GM12892 (cell line): ENCODE data around the gene SOST.

ENCODE experiments used
- DNase-seq: peaks from one replicate; pipeline ENCODE4 v3.0.0; 2011; ENCODE audit not compliant: insufficient read length
- FAIRE-seq: peaks from 2 replicates; lab custom pipeline; 2011; peaks lifted over from hg19 to GRCh38; lab: Jason Lieb, UNC
- POLR2A ChIP-seq: IDR thresholded peaks from 2 replicates; pipeline ENCODE4 v1.6.1; 2011; ENCODE audit warnings: low read depth, low read length, control low read depth
- POLR2AphosphoS5 ChIP-seq: IDR thresholded peaks from 2 replicates; pipeline ENCODE4 v1.6.1; 2011; ENCODE audit warnings: low read depth, low read length, control low read depth
- TAF1 ChIP-seq: IDR thresholded peaks from 2 replicates; pipeline ENCODE4 v1.6.1; 2011; ENCODE audit warnings: low read depth, mild to moderate bottlenecking, control low read depth, low read length, borderline replicate concordance

SOST gene

DNA sequence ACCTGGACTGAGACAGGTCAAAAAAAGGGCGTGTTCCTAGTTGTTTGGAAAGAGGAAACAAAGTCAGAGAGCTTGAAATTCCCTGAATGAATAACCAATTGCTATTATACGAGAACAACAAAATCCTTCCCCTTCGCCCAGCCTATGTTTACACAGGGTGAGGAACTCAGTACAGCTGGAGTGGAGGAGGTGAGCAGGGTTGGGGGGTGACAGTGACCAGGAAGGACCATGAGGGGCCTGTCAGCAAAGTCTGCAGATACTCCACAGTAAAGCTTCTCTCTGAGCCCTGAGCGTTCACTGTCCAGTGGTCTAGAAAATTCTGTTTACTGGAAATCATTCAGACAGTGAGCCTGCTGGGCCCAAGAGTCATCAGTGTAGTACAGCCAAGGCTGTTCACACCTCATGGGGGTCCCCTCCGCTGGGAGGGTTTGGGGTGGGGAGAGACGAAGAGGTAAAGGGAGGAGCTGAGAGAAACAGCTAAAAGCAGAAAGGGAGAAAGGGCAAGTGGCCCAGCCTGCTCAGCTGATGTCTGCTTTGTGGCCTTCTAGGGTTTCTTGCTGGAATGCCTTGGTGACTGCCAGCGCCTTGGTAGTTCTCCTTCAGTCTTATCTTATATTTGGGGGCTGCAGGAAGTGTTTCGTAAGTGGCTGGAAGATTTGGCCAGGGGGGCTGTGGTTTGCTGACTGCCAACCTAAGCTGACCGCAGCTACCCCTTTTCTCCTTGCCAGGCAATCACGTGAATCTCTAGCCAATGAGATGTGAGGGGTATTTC is 14.5 kb upstream of the SOST start:
- DNase-seq (no peak), FAIRE-seq (no peak)
- TF ChIP-seq POLR2A (no peak), POLR2AphosphoS5 (no peak), TAF1 (no peak)

DNA sequence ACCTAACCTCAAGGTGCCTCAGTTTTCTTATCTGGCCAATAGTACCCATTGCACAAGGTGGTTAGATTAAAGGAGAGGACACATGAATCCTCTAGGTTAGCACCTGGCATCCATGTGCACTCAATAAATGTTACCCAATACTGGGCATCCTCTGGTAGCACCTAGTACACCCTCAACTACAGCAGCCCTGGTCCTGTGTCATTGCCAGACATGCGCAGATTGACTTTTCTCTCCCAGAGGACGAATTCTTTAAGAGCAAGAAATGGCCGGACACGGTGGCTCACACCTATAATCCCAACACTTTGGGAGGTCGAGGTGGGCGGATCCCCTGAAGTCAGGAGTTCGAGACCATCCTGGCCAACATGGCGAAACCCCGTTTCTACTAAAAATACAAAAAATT is 12.9 kb upstream of the SOST start:
- DNase-seq (no peak), FAIRE-seq (no peak)
- TF ChIP-seq POLR2A (no peak), POLR2AphosphoS5 (no peak)

DNA sequence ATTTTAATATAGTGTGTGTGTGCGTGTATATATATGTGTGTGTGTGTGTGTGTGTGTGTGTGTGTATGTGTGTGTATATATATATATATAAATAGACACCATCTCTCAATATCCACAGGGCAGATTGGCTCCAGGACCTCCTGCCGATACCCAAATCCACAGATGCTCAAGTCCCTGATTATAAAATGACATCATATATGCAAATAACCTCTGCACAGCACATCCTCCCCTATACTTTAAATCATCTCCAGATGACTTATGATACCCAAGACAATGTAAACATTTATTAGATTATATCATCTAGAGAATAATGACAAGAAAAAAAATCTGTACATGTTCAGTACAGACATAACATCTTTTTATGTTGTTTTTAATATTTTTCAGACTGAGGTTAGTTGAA is 12.4 kb upstream of the SOST start:
- TF ChIP-seq POLR2AphosphoS5: no peak
- no peak for TF ChIP-seq TAF1
- TF ChIP-seq POLR2A: no peak
- no peak for DNase-seq
- no peak for FAIRE-seq

DNA sequence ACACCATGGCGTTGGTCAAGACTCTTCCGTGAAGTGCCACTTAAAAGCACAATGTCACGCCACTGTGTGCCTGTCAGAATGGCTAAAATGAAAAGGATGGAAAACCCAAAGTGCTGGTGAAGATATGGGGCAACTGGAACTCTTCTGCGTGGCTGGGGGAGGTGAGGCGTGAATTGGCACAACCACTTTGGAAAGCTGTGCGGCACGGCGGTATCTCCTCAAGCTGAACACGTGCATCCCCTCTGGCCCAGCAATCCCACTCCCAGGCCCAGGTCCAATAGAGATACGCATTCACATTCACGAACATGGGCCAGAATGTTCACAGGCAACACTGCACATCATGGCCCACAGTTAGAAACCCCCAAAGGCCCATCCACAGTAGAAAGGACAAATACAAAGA is 11.3 kb upstream of the SOST start:
- no peak for TF ChIP-seq POLR2A
- no peak for TF ChIP-seq POLR2AphosphoS5
- no peak for TF ChIP-seq TAF1
- FAIRE-seq: no peak
- no peak for DNase-seq

DNA sequence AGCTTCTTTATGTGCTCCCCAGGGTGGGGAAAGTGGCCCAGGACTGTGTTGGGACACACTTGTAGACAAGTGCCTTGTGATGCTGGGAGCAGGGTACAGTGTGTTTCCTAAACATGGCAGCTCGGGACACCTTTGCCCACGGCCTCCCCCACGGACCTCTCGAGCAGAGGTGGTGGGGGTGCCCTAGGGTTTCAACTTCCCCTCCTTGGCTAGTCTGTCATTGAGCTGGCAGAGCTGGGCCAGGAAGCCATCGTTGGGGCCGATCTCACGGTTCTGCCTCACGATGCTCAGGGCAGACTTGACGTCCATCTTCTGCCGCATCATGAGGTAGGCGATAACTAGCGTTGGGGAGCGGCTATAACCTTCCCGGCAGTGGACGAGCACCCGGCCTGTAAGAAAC is 10.8 kb upstream of the SOST start:
- TF ChIP-seq TAF1 (no peak), POLR2AphosphoS5 (no peak), POLR2A (no peak)
- FAIRE-seq (no peak), DNase-seq (no peak)

DNA sequence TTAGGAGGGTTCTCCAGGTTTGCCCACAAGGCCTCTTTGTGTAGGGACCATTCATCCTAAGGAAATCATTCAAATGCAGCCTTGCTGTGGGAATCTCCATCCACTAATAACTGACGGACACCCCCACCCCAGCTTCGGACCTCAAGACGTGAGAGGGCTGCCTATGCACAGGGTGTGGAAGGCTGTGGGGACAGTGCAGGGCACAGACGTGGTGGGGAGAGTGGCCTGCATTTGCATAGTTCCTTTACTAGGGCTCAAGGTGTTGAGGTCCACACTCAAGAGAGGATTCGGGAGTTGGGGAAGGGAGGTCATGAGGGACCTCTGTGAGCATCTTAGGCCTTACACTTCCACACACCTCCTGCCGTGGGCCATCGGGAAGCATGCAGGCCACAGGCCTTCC is 10.4 kb upstream of the SOST start:
- TF ChIP-seq POLR2AphosphoS5: no peak
- no peak for TF ChIP-seq POLR2A
- TF ChIP-seq TAF1: no peak
- FAIRE-seq (no peak), DNase-seq (no peak)

DNA sequence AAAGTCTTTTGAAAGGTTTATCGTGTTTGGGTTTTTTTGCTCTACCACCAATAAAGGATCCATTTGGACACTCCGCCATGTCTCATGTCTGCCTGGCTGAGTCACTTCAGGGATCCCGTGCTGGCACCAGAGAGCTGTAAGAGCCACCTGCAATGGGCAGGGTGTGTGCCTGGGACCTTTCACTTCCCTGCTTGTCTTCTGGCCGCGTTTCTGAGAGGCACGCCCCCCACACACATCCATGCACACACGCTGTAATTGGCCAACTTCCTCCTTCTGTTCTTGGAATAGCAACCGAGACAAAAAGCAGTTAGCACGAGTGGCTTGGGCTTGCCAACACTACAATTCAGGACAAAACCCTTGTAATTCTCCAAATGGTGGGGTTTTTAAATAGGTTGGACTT is 9.8 kb upstream of the SOST start:
- FAIRE-seq: peak; percentile 24
- TF ChIP-seq POLR2A: no peak
- no peak for TF ChIP-seq TAF1
- no peak for TF ChIP-seq POLR2AphosphoS5
- no peak for DNase-seq

DNA sequence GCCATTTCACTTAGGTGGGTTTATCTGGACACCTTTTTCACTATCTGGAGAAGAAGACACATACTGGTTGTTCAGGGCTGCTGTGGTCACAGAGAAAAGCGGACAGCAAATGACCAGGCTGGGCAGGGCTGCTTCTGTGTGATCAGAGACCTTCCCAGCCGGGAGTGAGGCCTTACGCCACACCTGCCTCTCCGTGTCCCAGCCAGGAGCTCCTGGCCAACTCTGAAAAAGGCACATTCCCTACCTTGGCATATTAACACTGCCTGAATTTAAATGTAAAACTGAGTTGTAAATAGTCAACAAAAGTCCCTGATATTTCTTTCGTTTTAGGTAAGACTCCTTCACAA is 9.1 kb upstream of the SOST start:
- DNase-seq: no peak
- no peak for FAIRE-seq
- TF ChIP-seq POLR2AphosphoS5: no peak
- TF ChIP-seq POLR2A: no peak
- TF ChIP-seq TAF1: no peak

DNA sequence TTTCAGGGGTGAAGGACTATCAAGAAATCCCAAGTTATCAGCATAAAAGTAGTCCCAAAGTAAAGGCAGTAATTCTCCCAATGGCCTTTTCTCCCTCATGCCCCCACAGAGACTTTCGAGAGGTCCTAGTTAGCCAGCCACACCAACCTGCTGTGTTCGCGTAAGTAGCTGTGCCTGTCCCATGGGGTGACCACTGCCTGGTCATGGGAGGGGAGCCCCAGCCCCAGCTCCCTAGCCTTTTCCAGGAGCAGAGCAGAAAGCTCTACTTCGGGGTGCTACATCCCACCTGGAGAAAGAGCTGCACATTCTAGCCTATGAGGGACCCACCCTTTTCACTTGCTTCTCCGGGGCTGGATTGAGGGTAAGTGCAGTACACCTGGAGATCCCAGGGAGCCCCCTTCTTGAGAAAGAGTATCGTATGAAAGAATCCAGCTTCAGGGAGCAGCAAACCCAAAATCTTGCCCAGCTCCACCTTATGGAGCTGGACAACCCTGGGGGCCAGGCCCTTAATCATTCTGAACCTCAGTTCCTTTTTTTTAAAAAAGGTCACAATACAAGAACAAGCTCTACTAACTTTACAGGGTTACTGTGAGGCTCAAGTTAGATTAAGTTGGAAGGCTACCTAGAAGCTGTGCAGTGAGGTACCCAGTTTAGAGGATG is 8.6 kb upstream of the SOST start:
- FAIRE-seq: no peak
- DNase-seq: no peak
- no peak for TF ChIP-seq TAF1
- TF ChIP-seq POLR2AphosphoS5: no peak
- TF ChIP-seq POLR2A: no peak

DNA sequence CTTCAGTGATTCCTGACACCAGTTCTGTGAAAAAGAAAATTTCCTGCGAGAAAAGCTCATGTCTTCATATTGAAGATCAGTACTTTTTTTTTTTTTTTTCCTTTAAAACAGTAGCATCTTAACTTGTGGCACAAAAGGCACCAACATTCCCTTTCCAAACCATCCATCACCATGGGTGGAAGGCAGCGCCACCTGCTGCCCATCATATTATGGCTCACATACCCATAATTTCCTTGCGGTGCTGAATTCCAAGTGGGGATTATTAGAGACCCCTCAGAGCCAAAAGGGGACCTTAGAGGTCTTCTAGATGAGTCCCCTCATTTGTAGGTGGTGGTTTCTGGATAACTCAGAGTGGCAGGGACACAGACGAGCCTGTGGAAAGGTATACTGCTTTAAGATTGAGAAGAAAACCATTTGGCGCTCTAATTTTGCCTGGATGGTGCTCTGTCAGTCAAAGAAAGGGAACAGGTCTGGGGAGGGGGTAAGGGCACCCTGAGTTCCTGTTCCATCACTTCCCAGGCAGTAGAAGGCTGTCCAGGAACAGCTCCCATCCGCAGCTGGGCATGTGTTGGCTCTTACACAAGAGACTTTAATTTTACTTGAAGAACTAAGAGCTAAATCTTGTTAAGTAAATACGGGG is 7.9 kb upstream of the SOST start:
- FAIRE-seq (peak; percentile 67), DNase-seq (no peak)
- no peak for TF ChIP-seq POLR2A

DNA sequence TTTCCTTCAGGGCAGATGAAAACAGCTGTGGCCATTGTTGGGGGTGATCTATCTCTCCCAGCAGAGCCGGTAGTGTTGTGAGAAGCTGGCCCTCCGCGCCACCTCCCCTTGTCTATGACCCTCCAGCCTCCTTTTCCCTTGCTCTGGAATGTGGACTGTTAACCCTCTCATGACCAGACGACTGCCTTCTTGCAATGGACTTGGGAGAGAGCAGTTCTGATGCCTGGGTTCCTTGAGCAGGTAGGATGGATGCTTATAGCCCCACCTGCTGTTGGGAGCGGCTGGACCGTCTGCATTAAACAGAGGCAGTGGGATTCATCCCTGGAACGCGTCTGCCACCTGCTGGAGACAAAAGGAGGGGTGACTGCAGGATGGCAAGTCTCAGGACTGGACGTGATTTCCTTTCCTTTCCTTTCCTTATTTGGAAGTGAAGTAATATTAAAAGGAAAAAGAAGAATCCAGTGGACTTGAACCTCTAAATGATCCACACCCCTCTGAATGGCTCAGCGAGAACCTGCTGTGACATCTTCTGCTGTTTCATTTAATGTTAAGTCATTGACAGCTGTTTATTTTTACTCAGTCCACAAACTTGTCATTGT is 1.8 kb upstream of the SOST start:
- peak; percentile 99 for FAIRE-seq
- DNase-seq: peak; percentile 76
- no peak for TF ChIP-seq TAF1
- TF ChIP-seq POLR2AphosphoS5: no peak
- no peak for TF ChIP-seq POLR2A
